Kidney tubule cell (primary cell): ENCODE results near the gene ZNF236.
"Not testable (repeated sequence)": the region's sequence is repeated elsewhere in the genome, so short reads cannot be mapped to it uniquely, and the experiment has no call there.

ENCODE experiments used
- DNase-seq: peaks from one replicate; pipeline ENCODE4 v3.0.0-alpha.2; 2018; ENCODE audit warnings: low spot score

The ZNF236 gene

GRCh38 chr18:76822506-76823160 lies at the start of gene ZNF236:
Gene ZNF236 (plus strand): TSS chr18:76822557. CDS start chr18:76822608, 51 bp downstream.
- DNase-seq, result peak; percentile 83

DNA sequence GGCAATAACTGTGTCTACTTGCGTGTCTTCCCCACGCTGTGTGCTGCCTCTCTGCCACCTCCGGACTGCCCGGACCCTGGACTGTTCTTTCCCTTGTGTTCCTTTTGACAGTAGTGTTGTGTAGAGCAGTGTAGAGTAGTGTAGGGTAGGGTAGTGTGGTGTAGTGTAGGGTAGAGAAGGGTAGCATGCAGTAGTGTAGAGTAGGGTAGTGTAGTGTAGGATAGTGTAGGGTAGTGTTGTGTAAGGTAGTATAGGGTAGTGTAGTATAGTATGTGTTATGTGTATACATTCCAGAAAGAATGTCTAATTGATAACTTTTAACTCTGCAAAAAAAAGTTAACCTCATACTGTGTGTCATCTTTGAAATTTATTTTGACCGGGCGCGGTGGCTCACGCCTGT lies 49.7 kb upstream of the ZNF236 start:
- no peak for DNase-seq

DNA sequence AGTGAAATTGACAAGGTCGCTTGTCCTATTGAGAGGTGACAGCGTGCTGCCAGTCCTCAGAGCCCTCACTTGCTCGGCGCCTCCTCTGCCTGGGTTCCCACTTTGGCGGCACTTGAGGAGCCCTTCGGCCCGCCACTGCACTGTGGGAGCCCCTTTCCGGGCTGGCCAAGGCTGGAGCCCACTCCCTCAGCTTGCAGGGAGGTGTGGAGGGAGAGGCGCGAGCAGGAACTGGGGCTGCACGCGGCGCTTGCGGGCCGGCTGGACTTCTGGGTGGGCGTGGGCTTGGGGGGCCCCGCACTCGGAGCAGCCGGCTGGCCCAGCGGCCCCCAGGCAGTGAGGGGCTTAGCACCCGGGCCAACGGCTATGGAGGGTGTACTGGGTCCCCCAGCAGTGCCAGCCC lies 45.3 kb upstream of the ZNF236 start:
- not testable (repeated sequence) for DNase-seq

DNA sequence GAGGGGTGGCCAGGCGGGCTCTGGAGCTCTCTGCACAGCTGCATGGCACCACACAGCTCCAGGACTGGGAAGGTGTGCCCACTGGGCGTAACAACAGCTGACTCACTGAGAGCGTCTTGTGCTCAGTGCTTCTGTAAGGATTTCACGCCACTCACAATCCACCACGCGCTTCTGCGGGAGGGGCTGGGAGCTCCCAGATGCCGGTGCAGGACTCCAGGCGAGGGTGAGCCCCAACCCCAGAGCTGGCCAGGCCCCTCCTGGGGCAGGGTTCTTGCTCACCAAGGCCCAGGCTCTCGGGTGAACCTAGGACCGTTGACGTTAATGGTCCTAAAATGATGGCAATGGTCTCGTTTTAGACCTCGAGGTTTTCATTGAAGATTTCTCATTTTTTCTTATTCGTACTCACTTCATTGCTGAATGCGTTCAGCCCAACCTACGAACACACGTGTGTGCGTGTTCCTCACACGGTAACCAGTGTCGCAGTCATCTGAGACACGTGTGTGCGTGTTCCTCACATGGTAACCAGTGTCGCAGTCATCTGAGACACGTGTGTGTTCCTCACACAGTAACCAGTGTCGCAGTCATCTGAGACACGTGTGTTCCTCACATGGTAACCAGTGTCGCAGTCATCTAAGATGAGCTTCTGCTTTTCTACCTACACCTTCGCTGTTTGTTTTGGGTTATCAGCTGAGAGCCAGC lies 38.4 kb upstream of the ZNF236 start:
- DNase-seq, result no peak

DNA sequence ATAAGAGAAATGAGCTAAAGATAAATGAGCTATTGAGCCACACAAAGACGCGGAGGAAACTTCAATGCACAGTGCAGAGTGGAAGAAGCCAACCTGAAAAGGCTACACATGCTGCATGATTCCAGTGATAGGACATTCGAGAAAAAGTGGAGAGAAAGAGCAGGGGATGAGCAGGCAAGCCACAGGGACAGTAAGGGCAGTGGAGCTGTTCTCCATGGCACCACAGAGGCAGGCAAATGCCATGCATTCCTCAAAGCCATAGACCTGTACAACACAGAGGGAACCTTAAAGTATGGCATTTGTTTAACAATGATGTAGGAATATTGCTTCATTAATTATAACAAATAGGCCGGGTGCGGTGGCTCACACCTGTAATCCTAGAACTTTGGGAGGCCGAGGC lies 36.5 kb upstream of the ZNF236 start:
- peak; percentile 42 for DNase-seq

GRCh38 chr18:76788571-76789317 lies 33.6 kb upstream of the ZNF236 start:
- DNase-seq, result no peak

GRCh38 chr18:76791106-76791505 lies 31.3 kb upstream of the ZNF236 start:
- no peak for DNase-seq

DNA sequence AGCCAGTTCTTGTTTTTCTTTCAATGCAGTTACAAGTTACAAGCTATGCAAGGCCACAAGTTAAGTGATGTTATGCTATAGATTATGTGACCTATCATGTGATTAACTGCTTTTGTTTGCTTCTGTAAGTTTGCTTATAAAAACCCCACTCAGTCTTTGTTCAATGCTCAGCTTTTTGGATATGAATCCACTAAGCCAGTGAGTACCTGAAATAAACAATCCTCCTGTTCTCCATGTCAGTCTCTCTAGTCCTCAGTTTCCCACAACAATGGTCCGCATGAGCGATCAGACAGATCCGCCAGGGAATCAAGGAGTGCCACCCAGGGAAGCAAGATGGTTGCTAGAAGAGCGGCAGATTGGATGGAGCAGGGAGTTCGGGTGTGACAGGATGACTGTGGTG lies 30.7 kb upstream of the ZNF236 start:
- no peak for DNase-seq

GRCh38 chr18:76794326-76794725 lies 28.0 kb upstream of the ZNF236 start:
- DNase-seq, result no peak

DNA sequence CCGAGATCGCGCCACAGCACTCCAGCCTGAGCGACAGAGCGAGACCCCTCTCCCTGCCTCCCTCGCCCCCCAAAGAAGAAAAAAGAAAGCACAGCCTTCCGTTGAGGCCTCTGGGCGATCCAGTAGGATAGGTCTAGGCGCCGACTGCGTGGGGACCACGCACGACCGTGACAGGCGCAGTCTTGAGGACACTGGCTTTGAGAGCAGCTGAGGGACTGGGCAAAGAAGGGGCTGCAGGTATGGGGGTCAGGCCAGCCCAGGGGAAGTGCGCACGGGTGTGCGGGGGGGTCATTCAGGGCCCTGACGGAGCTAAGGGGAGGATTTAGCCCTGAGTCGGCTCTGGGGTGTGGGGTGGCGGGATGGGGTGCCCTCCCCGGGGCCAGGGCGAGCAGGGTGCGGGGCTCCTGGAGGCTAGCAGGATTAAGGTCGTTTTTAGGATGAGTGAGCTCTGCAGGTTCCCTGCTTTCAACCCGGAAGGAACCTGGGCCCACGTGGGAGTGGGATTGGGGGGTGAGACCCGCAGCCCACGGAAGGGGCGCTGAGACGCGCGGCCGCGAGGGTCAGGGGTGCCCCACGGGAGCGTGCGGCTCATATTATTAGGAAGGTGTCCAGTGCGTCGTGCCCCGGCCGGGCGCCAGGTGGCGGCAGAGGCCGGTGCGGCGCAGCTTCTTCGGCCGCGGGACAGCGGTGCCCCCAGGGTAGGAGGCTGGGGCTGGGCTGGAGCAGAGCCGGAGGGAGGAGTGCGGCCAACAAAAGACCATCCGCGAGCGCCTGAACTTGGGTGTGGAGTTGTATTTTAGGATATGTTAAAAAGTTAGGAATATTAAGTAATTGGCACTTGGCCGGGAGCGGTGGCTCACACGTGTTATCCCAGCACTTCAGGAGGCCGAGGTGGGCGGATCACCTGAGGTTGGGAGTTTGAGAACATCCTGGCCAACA lies 20.5 kb upstream of the ZNF236 start:
- peak; percentile 67 for DNase-seq

DNA sequence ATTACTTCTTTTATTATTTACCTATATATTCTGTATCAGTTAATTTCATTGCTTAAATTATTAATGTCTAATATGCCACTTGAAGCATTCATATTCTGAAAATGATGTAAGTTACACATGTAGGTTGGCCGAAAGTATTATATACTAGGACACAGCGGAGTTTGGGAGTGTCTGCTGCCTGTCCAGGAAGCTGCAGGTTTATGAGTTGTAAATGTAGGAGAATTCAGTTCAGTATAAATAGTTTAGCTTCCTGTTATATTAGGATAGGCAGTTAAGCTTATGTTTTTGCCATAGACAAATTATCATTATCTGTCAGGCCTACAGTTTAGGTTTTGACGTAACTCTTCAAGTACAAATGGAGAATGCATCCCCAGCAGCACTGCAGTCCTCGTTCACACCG lies 18.9 kb upstream of the ZNF236 start:
- DNase-seq, result no peak

GRCh38 chr18:76803814-76804213 lies 18.5 kb upstream of the ZNF236 start:
- peak; percentile 63 for DNase-seq

- no peak for DNase-seq
These were observed 17.1 kb upstream of the ZNF236 start for GRCh38 chr18:76805221-76805620.

- no peak for DNase-seq
These were observed 16.1 kb upstream of the ZNF236 start for GRCh38 chr18:76806301-76806700.

GRCh38 chr18:76808561-76808960 lies 13.8 kb upstream of the ZNF236 start:
- no peak for DNase-seq

DNA sequence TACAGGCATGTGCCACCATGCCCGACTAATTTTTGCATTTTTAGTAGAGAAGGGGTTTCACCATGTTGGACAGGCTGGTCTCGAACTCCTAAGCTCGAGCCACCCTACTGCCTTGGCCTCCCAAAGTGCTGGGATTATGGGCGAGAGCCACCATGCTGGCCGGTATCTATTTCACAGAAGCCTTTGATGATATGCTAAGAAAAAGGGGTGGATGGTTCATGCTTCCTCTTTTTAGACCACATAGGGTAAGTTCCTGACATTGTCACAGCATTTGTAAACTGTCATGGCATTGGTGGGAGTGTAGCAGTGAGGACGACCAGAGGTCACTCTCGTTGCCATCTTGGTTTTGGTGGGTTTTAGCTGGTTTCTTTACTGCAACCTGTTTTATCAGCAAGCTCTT lies 10.8 kb upstream of the ZNF236 start:
- DNase-seq, result not testable (repeated sequence)

GRCh38 chr18:76814256-76814655 lies 8.1 kb upstream of the ZNF236 start:
- DNase-seq, result no peak

DNA sequence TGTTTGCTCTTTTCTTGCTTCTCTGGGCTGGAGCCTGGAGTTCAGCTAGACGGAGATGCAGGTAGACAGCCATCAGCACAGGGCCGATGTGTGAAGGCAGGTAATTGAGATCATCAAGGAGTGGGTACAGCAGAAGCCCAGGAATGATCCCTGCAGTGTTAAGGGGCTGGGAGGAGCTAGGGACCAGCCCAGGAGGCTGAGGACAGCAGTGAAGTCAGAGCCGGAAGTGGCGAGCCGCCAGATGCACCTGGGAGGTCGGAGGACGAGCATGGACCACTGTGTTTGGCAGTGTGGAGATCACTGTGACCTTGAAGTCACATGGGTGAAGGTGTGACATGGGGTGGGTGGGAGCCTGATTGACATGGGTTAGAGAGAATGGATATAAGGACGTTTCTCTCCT lies 6.2 kb upstream of the ZNF236 start:
- DNase-seq, result no peak

GRCh38 chr18:76817888-76818611 lies 4.3 kb upstream of the ZNF236 start:
- no peak for DNase-seq

DNA sequence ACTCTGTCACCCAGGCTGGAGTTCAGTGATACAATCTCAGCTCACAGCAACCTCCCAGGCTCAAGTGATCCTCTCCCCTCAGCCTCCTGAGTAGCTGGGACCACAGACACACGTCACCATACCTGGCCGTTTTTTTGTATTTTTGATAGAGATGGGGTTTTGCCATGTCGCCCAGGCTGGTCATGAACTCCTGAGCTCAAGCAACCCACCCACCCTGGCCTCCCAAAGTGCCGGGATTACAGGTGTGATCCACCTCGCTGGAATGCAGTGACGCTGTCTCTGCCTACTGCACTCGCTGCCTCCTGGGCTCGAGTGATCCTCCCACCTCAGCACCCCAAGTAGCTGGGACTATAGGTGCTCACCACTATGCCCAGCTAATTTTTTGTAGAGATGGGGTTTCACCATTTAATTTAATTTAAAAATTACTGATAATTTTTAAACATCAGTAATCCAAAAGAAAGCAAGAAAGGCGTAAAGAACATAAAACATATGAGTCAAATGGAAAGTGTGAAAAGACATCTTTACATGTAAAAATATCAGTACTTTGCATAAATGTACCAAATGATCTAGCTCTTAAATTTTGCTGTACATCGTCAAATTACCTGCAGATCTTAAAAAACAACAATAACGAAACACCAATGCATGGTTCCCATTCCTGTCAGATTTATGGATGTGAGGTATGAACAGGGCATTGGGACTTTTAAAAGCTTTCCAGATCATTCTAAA lies 2.8 kb upstream of the ZNF236 start:
- no peak for DNase-seq
